GM21381 (cell line): ENCODE measurements around the gene BRD3OS.

ENCODE experiments used
- ATAC-seq: cut with Tn5 transposase; IDR thresholded peaks from one replicate; pipeline ENCODE4 v1.9.1; 2021; ENCODE audit warnings: mild to moderate bottlenecking, moderate library complexity; ENCODE audit not compliant: unreplicated experiment

Gene BRD3OS

DNA sequence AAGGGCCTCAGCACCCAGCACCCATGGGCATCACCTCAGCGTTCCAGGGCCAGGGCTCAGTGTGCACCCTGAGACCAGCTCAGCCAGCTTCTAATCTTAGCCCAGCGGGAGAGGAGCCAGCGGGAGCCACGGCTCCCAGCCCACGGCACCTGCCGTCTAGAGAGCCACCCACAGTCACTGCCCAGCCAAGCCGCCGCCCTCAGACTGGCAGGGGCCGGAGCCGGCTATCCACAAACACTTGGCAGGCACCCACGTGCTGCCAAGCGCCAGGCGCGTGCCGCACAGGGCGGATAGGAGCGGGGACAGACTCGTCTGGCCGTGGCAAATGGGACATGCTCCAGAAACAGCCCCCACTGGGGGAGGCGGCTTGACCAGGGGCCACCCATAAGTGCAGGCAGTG, 24.0 kb downstream of the BRD3OS start:
- no peak for ATAC-seq

DNA sequence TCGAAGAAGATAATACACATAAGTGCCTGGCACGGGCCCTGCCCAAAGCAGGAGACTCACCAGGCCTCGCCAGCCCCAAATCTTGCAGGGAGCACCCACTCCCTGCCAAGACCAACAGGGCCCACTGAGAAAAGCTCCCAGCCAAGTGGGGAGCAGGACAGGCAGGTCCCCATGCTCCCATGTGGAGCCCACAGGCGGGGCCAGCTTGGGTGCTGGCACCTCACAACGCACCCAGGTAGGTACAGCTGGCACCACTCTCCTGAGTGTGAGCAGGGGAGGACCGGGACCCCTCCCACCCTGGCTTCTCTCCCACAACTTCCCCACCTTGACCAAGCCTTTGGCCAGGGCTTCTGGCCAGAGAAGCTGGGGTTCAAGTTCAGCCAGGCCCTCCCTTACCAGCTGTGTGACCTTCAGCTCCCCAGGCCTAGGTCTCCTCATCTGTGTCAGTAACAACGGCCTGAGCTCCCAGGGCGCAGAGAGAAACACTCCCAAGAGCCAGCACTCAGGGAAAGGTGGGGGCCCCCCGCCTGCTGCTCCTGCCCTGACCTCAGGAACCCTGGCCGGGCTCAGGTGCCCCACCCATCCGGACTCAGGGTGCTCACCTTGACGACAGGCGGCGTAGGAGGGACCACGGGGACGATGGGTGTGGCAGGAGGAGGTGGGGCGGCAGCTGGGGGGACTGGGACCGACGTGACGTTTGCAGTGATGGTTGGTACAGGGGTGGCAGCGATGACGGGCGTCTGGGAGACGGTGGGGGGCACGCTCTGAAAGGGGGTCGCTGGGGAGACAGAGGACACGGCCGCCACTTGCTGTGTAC, 24.7 kb downstream of the BRD3OS start:
- ATAC-seq, result no peak

DNA sequence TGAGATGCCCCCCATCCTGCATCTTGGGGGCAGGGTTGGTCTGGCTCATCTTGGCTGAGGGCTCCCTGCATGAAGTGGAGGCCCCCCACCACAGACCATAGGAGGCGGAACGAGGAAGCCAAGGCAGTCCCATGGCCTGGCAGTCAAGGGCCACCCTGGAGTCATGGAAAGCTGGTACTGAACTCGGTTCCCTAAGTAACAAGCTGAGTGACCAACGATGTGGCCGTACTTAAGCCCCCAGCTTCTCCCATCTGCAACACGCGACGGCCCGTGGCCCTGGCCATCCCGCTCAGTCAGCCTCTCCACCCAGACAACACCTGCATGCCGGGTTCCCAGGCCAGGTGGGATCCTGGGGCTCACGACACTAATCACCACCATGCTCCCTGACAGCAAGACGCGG, 25.4 kb downstream of the BRD3OS start:
- ATAC-seq, result no peak

DNA sequence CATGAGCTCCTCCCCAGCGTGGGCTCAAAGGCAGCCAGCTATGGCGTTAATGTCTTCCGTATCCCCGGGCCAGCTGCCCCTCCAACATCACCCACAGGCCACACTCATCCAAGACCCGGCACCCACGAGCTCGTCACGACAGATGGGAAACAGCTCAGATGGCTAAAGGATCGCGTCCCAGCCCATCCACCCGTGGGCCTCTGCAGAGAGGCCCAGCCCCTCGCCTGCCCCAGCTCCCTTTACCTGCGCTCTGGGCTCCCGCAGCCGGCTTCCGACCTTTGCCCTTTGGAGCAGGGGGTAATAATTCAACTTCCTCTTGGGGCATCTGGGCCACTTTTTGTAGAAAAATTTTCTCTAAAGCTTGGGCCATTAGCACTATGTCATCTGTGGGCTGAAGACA, 26.0 kb downstream of the BRD3OS start:
- no peak for ATAC-seq

DNA sequence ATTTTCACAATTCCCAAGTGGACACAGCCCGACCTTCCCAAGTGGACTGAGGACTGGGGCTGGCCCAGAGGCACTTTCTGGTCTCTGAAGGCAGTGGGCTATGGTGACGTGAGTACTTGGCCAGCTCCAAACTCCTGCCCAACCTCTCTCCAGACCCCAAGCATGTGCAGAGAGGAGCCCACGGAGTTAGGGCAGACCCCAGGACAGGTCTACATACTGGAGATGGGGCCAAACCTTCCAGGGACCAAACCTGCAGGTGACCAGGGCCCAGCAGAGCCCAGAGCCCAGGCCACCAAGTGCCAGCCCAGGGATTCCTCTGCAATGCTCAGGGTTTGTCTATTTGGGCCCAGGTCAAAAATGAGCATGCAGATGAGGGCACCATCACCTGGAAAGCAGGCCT, 27.2 kb downstream of the BRD3OS start:
- ATAC-seq, result no peak

DNA sequence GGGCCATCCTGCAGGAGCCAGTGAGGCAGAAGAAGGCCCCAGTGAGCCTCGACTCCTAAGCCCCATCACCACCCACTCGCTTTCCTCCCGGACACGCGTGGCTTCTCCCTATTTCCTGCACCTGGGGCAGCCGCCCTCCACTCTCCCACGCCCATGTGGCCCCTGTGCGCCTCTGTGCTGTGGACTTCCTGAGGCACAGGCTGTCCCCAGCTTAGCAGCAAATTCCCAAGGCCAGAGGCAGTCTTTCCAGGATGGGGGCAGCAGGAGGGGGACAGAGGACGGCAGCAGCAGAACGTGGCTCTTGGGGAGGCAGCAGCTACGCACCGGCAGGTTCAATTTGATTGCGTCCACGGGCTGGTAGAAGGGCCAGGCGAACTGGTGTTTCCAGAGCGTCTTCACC, 27.7 kb downstream of the BRD3OS start:
- no peak for ATAC-seq

DNA sequence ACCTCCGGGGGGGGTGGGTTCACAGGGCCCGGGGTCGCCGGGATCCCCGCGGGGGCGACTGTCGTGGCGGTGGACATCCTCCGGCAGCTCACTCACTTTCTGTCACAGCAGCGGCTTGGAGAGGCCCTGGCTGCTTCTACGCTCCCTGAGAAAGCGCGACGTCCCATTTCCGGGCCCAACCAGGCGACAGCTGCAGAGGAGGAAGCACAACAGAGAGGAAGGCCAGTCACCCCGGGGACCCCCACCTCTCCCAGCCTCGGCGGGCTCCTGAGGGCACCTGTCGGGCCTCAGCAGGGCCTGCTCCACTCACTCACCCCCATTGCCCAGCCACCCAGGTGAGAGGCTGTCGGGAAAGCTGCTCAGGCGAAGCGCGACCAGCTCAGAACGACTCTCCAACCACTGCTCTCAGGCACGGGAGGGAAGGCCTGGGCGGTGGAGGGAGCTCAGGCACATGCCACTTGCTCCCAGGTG, 28.2 kb downstream of the BRD3OS start:
- no peak for ATAC-seq

DNA sequence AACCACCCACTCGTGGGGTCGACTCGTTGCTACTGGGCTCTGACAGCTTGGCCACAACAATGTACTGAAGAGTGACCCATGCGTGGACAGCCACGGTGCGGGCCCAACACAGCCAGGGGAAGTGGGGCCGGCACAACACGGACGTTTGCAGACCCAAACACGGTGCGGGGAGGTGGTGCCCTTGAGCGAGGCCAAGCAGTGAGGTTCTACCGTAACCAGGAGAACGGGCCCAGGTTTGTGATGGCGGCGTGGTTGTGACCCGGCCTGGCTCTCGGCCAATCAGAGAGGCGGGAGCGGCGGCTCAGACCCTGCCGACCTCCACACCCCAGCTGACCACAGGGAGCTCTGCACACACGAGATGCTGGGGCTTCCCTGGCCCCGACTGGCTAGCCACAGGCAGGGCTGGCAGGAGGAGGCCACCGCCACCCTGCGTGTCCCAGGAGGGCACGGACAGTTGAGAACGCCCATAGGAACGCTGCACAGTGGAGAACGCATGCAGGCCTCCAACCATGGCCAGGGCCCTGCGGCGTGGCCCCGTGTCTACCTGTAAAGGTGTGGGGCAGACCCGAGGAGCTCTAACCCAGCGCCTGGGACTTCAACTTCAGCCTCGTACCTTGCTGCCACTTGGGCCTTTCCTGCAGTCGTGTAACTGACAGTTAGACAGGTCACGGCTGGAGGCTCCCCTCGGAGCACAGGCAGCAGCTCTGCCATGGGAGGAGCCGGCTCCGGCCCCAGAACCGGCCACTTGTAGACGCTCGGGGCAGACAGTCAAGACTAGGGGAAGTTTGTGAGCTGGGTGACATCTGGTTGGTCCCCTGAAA, 28.9 kb downstream of the BRD3OS start:
- no peak for ATAC-seq

DNA sequence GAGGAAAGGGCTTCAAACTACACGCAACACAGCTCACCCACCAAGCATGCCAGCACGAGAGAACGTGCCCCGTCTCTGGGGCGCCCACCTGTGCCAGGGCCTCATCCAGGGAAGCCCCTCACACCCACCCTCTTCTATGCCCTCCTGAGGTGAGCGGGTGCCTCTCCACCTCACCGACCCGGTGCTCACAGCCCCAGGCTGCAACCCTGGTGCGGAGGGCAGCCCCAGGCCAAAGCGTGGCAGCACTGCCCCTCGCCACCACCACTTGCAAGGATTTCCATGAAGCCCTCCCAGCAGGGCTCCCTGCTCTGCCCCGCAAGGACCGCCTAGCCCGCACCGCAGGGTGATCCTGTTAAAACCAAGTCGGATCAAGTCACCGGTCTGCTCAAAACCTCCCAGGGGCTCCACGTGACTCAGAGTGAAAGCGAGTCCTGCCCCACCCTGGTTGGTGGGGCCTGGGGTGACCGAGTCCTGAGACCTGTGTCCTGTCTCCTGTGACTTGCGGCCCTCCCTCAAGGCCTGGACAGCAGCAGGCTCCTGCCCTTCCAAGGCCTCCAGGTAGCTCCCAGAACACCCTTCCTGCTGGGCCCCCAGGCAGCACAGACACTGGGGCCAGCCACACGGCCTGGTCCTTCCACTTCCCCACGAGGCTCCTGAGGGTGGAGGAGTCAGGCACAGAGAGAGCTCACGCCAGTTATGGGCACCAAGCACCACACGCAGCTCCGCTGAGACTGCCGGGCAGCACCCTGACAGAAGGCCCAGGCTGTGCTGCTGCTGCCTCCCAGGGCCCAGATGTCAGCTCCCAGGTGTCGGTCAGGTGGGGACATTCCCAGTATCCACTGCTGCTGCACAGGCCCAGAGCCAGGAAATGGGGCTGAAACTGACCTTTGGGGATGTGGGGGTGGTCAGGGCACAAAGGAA, 29.9 kb downstream of the BRD3OS start:
- ATAC-seq, result no peak

DNA sequence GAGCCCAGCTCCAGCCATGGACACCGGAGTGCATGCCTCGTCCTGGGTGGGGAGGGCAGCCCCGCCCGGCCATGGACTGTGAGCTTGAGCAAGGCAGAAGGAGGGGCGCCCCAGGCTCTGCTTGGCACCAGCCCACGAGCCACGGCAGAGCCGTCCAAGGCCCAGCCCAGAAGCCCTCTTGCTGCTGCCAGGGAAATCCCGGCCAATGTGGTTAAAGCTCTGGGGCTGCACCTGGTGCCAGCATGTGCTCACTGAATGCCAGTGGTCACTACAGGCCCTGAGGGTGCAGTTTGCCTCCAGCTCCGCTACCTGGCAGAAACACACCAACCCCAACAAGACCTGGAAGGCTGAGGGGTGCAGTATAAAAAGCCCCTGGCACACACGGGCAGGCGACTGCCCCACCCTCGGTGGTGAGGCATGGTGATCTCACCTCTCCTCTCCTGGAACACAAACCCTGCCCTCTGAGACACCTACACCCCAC, 30.7 kb downstream of the BRD3OS start:
- ATAC-seq, result no peak

DNA sequence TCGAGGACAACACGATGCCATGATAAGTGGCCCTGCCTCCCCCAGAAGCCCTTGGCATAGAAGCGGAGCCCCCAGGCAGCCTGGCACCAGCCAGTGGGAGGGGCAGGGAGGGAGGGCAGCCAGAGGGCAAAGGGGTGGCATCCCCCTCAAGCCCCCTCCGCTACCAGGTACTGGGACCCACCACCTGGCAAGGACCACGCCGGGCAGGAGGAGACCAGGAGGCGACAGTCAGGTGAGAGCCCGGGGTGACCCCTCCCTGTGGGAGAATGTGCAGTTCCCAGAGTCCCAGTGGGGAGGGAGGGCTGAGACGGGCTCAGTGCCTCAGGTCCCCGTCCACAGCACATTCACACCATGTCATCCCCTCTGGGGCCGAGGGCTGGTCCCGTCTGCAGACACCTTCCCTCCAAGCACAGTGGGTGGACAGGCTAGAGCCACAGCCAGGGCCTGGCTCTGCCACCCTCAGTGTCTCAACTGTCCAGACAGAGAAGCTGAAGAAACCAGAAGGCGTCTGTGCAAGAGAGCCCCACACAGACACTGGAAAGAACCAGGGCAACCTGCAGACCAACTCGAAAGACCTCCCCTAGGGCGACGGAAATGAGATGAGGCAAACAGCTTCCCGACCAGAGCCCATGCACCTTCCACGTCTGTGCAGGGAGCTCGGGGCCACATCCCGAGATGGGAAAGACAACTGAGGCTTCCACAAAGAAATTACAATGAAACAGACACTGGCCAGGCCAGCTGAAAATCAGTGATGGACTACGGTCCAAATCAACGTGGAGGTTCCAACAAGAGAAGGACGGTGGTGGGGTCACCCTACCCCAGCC, 31.4 kb downstream of the BRD3OS start:
- ATAC-seq, result no peak

DNA sequence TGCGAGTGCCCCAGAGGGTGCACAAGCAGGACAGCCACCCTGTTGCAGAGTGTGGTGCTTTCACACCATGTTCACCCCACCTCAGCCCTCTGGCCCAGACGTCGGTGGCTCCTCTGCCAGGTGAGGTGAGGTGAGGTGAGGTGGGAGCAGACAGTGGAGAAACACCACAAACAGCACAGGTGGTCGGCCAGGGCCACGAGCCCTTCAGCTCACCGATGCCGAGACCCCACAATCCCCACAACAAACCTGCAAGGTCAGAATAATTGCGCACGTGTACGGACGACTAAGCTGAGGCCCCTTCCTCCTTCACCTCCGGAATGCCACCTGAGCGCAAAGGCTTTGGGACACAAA, 32.0 kb downstream of the BRD3OS start:
- no peak for ATAC-seq

DNA sequence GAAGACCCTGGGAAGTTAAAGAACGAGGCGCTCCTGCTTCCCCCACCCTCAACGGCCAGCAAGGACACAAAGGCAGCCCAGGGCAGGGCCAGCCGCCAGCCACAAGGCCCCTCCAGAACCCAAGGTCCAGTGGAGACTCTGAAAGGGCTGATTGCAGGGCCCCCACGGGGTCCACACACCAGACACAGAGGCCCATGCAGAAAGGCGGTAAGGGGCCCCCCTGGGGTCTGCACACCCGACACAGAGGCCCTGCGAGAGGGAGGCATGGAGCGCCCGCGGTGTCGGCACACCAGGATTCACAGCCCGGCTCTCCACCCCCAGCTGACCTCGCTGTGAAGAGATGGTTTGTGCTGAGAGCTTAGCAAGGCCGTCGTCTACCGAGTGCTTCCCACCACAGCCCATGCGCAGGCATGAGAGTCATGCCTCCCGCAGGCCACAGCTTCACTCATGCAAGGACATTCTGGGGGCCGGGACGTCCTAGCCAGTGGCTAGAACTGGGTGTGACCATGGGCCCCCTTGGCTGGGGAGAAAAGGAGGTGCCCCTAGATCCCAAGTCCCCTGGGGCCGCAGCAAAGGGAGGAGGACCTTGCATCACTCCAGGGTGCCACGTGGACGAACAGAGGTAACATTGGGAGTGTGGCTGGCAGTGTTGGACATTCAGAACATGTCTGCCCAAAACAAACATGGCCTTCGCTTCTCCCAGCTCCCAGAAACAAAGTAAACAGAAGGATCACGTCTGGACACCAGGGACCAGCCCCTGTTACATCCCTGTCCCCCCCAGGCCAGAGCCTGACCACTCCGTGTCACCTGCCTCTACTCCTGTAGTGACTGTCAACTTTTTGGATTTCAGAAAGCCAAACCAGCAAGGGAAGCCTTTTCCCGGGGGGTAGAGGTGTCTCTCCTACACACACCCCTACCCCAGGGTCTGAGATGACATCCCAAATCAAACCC, 32.7 kb downstream of the BRD3OS start:
- no peak for ATAC-seq

DNA sequence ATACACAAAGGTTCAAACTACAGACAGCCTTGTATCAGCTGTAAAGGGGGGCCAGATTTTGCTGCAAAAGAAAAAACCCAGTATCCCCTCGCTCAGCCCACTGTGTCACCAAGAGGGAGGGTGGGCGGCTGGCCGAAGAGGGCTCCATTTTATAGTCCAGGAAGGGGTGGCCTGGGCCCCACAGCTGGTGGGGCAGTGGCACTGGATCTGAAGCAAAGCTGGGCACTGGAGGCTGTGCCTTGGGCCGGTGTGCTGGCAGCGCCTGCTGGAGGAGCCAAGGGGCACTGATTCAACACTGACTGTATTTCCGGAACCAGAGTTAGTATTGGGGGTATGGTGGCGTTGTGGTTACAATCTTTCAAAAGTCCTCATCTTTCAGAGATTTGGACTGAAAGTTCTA, 33.4 kb downstream of the BRD3OS start:
- ATAC-seq, result no peak

DNA sequence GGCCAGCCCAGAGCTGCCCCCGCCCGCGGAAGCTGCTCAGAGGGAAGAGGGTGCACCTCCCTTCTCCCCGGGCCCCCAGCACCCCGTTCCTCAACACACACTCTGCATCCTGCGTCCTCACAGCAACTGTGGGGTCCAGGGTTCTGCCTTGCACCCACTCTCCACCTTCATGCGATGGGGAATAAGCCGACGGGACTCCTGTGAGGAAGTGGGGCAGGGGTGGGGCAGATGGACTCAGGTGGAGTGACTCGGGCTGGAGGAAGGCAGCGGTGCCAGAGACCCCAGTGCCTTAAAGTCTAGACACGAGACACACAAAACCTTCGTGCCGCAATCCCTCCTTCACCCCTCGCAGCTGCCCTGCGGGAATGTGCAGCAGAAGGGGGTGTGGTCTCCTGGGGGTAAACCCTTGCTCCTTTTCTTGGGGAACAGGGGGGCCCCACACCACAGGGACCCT, 33.9 kb downstream of the BRD3OS start:
- ATAC-seq, result no peak

DNA sequence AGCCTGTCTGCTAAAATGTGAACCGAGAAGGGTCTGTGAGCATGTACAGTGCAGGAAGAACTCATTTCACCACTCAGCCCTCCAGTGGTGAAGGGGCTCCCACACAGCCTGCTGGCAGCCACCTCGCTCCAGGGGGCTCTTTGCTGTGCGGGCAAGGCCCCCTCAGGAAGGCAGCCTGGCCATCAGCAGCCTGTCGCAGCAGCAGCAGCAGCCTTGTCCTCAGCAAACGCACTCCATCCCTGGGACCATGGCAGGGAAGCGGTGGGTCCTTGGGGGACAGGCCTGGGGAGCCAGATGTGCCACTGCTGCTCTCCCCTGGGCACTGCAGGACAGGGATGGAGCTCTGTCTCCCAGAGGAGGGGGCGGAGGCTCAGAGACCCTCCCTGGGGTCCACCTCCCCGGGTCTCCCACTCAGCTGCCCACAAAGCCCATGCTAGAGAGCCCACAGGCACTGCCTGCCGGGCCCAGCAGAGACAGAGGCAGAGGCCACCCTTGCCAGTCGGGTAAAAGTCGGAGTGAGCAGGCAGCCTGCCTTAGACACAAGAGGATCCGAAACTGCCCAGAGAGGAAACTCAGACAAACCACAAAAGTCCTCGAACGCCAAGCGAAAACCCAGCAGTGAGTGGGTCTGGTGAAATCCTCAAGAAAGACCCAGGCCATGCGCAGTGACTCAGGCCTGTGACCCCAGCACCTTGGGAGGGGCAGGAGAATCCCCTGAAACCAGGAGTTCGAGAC, 34.5 kb downstream of the BRD3OS start:
- peak; percentile 81 for ATAC-seq

DNA sequence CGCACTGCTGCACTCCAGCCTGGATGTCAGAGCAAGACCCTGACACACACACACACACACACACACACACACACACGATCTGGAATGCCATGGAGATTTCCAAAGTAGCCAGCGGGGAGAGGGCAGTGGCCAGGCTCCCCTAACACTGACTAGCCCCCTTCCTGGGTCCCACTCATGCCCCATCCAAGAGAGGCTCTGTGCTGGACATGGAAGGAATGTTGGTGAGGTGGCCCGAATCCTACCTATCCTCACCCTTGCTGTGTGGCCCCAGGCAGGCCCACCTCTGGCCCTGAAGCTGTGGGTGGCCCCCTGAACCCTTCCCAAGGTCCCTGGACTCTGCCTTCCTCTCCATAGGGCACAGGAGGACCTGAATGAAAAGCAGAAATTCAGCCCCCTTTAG, 35.3 kb downstream of the BRD3OS start:
- ATAC-seq, result no peak

DNA sequence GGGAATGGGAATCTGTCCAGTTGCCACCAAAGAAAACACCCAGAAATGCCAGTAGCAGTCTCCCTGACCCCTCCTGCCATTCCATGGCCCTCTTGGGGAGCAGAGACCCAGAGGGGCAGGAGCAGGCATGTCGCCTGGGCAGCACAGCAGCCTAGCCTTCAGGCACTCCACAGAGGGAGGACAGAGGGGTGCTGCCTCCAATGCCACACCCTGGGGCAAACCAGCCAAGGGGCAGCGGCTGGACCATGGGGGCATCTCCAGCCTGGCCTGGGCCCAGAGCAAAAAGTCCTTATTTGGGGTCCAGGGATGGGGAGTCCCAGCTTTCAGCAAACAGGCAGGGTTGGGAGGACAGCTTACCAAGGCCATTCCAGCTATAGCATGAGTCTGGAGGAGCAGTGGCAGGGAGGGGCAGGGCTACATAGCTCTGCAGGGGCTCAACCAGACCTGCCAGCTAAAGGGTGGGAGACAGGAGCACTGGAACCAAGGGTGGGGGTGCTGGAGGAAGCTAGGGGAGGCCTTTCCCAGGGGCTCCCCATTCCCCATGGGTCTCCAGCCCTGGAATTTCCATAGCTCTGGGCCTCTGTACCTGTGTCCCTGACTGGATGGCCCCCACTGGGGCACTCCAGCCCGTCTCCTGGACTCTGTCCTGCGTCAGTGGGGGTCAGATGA, 35.9 kb downstream of the BRD3OS start:
- no peak for ATAC-seq
